HCT116 (cell line): ENCODE measurements around the gene NDUFV3. TPM values are rescaled to one million over a fixed set of nuclear protein-coding genes. Genes with fewer than 3 reads are reported as not detected.

Experiments used
- ATAC-seq: fragments of 200-7000 bp; cut with Tn5 transposase; 2 replicates; pipeline ENCODE4 v1.9.1; 2020; ENCODE audit warnings: mild to moderate bottlenecking, moderate library complexity
- BruUV-seq: library from RNA; stranded (reverse); fragments of 400-500 nt; replicated peaks from 2 replicates; lab custom pipeline; 2021; lab: Mats Ljungman, UMichigan
- CTCF ChIA-PET: fragments of 300-600 bp; sonication (Branson Sonifier 250); formaldehyde crosslinking; loops from one replicate; lab custom pipeline; 2021; ENCODE audit warnings: antibody characterized with exemption; lab: Charles Lee
- POLR2A ChIA-PET: fragments of 300-600, 350-600 bp; sonication (Branson Sonifier 250); formaldehyde crosslinking; loops from one replicate; lab custom pipeline; 2021; ENCODE audit warnings: antibody characterized with exemption; lab: Charles Lee
- RAD21 ChIA-PET, 2 experiments: fragments of 300-600 bp; sonication (Branson Sonifier 250); formaldehyde crosslinking; loops; one replicate each; lab custom pipeline; 2023; ENCODE audit warnings: low total read pairs in 2 of 2; ENCODE audit not compliant: uncharacterized antibody in 2 of 2, unreplicated experiment in 2 of 2, low non-redundant PET in 1 of 2; lab: Charles Lee
- DNase-seq: peaks from one replicate; pipeline ENCODE4 v3.0.0-alpha.2; 2010; ENCODE audit warnings: low read depth, low spot score
- H2AFZ ChIP-seq: fragments of 200-600 bp; shearing (Covaris generic), sonication (generic); 2 replicates; pipeline ENCODE4 v1.6.1; 2017; ENCODE audit warnings: low read depth, mixed run types, mixed read lengths, antibody characterized with exemption, low read length; ENCODE audit not compliant: poor library complexity, severe bottlenecking
- H3K27ac ChIP-seq: 2 replicates; pipeline ENCODE4 v1.5.1; 2012; ENCODE audit warnings: low read depth, low read length
- H3K27me3 ChIP-seq: fragments of 200-600 bp; sonication (generic); 2 replicates; pipeline ENCODE4 v1.6.1; 2016; ENCODE audit warnings: mixed run types, low read length, mixed read lengths; ENCODE audit not compliant: insufficient read depth
- H3K36me3 ChIP-seq, 2 experiments: fragments of 200-500 bp in 1 of 2; fragments of 200-600 bp in 1 of 2; sonication (Bioruptor generic) in 1 of 2; sonication (generic) in 1 of 2; 2 replicates each; pipeline versions ENCODE4 v1.5.1 to v1.6.1; 2014 to 2016; ENCODE audit warnings: low read length in 2 of 2, inconsistent platforms in 1 of 2, mixed read lengths in 1 of 2, mixed run types in 1 of 2; ENCODE audit not compliant: insufficient read depth in 2 of 2, control insufficient read depth in 1 of 2
- H3K4me1 ChIP-seq, 2 experiments: fragments of 200-600 bp in 1 of 2; sonication (generic) in 1 of 2; 2 replicates each; pipeline versions ENCODE4 v1.5.1 to v1.6.1; 2012 to 2017; ENCODE audit warnings: low read length in 2 of 2, inconsistent platforms in 1 of 2, mild to moderate bottlenecking in 1 of 2, mixed read lengths in 1 of 2, mixed run types in 1 of 2, moderate library complexity in 1 of 2; ENCODE audit not compliant: insufficient read depth in 2 of 2, control insufficient read depth in 1 of 2
- H3K4me2 ChIP-seq: fragments of 200-600 bp; sonication (generic); 2 replicates; pipeline ENCODE4 v1.6.1; 2017; ENCODE audit warnings: mixed run types, low read length, mixed read lengths
- H3K4me3 ChIP-seq, 2 experiments: fragments of 200-600 bp in 1 of 2; sonication (generic) in 1 of 2; replicated peaks in 1 of 2; 2 replicates each; pipeline ENCODE4 v1.5.1; 2011 to 2016; ENCODE audit warnings: low read length in 2 of 2, control low read depth in 1 of 2, low read depth in 1 of 2, mild to moderate bottlenecking in 1 of 2, mixed read lengths in 1 of 2, mixed run types in 1 of 2
- H3K79me2 ChIP-seq: fragments of 200-600 bp; sonication (generic); 2 replicates; pipeline ENCODE4 v1.6.1; 2017; ENCODE audit warnings: mild to moderate bottlenecking, mixed run types, low read length, moderate library complexity, mixed read lengths; ENCODE audit not compliant: insufficient read depth
- H3K9ac ChIP-seq: fragments of 200-600 bp; sonication (generic); 2 replicates; pipeline ENCODE4 v1.6.1; 2016; ENCODE audit warnings: low read length, mixed read lengths
- H3K9me2 ChIP-seq: fragments of 200-600 bp; sonication (generic), shearing (Covaris generic); 2 replicates; pipeline ENCODE4 v1.6.1; 2017; ENCODE audit warnings: mixed run types, mild to moderate bottlenecking, moderate library complexity; ENCODE audit not compliant: insufficient read depth
- H3K9me3 ChIP-seq, 2 experiments: fragments of 200-500 bp in 1 of 2; fragments of 200-600 bp in 1 of 2; sonication (Bioruptor generic) in 1 of 2; sonication (generic) in 1 of 2; 2 replicates each; pipeline ENCODE4 v1.6.1; 2014 to 2017; ENCODE audit warnings: low read length in 2 of 2, mixed read lengths in 2 of 2, inconsistent platforms in 1 of 2, low read depth in 1 of 2, mild to moderate bottlenecking in 1 of 2, mixed run types in 1 of 2, moderate library complexity in 1 of 2; ENCODE audit not compliant: control insufficient read depth in 1 of 2, insufficient read depth in 1 of 2
- H4K20me1 ChIP-seq: fragments of 200-600 bp; sonication (generic), shearing (Covaris generic); 2 replicates; pipeline ENCODE4 v1.6.1; 2017; ENCODE audit warnings: mixed run types, mild to moderate bottlenecking, moderate library complexity; ENCODE audit not compliant: insufficient read depth
- CBX3 ChIP-seq: IDR thresholded peaks from 2 replicates; pipeline ENCODE4 v1.6.1; 2012; ENCODE audit warnings: low read depth
- EGR1 ChIP-seq: IDR thresholded peaks from 2 replicates; pipeline ENCODE4 v1.6.1; 2012; ENCODE audit warnings: low read depth
- FOSL1 ChIP-seq: IDR thresholded peaks from 2 replicates; pipeline ENCODE4 v1.6.1; 2012; ENCODE audit warnings: low read depth
- RAD21 ChIP-seq: IDR thresholded peaks from 2 replicates; pipeline ENCODE4 v1.6.1; 2012; ENCODE audit warnings: low read depth, mild to moderate bottlenecking
- SP1 ChIP-seq: IDR thresholded peaks from 2 replicates; pipeline ENCODE4 v1.6.1; 2012; ENCODE audit warnings: low read depth
- TCF7L2 ChIP-seq: IDR thresholded peaks from 2 replicates; pipeline ENCODE4 v1.7.0; 2011; ENCODE audit warnings: borderline replicate concordance, inconsistent platforms; ENCODE audit not compliant: insufficient read depth, insufficient read length; ENCODE audit errors: extremely low read depth
- ZFX ChIP-seq: fragments of 450-650 bp; IDR thresholded peaks from 2 replicates; pipeline ENCODE4 v1.6.1; 2017
- ZNF274 ChIP-seq: fragments of 200-500 bp; sonication (Bioruptor generic); IDR thresholded peaks from 2 replicates; pipeline ENCODE4 v1.6.1; 2014; ENCODE audit warnings: mild to moderate bottlenecking, low read depth, low read length, inconsistent platforms
- intact Hi-C: fragments of 100-400 bp; cut with micrococcal nuclease; formaldehyde crosslinking; loops from 2 replicates; pipeline ENCODE4 v1.10.0; 2022
- total RNA-seq: library from RNA; stranded (reverse); gene quantifications from one replicate; pipeline ENCODE4 v1.2.1, GENCODE V29; 2021; ENCODE audit not compliant: unreplicated experiment
- TF ChIP-seq, protein P1 (sequence below): IDR thresholded peaks from 2 replicates; pipeline ENCODE4 v1.6.1; 2011; ENCODE audit warnings: mild to moderate bottlenecking, low read length, moderate library complexity; ENCODE audit not compliant: insufficient replicate concordance; ENCODE audit errors: extremely low read depth
- TF ChIP-seq, protein P2 (sequence below): IDR thresholded peaks from 2 replicates; pipeline ENCODE4 v1.6.1; 2012
- TF ChIP-seq, protein P3 (sequence below), 3 experiments: fragments of 200-600 bp in 1 of 3; sonication (generic) in 1 of 3; IDR thresholded peaks in 2 of 3; conservative IDR thresholded peaks in 1 of 3; 2 replicates each; pipeline ENCODE4 v1.5.1; 2012 to 2017; ENCODE audit warnings: low read depth in 2 of 3, low read length in 2 of 3, antibody characterized with exemption in 1 of 3, borderline replicate concordance in 1 of 3, control low read depth in 1 of 3, mild to moderate bottlenecking in 1 of 3, mixed read lengths in 1 of 3, mixed run types in 1 of 3, moderate library complexity in 1 of 3; ENCODE audit not compliant: insufficient read depth in 1 of 3
- TF ChIP-seq, protein P4 (sequence below): IDR thresholded peaks from 2 replicates; pipeline ENCODE4 v1.6.1; 2012

NDUFV3 gene
- total RNA-seq, 1 experiment from 2014 or later, result 35.2 TPM

DNA sequence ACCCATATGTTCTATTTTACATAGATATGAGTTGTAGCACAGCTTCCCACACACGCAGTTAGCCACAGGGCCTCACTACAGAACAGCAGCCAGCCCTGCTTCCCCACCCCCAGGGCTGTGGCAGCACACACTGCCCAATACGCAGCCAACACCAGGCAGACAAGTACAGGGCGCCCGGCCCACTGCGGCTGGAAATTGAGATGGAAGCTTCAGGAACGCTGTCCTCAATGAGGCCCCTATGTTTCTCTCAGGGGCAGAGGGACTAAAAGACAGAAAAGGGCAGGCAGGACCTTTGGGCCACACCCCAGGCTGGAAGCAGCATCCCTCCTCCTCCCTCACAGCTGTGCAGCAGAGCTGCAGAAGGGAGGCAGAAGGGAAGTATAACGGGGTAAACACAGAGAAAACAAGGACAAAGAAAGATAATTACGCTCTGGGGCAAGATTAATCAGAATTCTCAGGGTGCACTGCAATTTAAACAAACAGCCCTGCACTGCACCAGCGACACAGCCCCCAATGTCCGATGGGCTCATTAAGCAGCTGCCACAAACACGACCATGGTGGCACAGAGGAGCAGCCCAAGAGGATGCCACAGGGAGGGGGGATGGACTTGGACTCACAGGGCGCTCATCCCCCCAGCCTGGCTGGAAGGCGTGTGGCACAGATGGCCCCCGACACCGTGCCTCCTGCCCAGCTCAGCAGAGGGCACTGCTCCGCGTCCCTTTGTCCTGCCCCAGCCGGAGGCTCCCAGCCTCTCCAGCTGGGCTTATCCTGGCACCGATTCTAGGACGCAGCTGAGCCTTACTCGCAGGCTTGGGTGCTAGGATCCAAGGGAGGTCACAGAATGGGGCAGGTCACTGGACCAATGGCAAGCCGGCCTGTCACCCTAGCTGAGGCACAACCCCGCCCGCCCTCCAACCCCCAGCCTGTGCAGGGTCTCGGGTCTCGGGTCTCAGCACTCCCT, 28.0 kb upstream of the NDUFV3 start (continued):
- TF ChIP-seq TCF7L2, result no peak
- no peak for TF ChIP-seq ZFX
- TF ChIP-seq, all 23 proteins: peak for 0

DNA sequence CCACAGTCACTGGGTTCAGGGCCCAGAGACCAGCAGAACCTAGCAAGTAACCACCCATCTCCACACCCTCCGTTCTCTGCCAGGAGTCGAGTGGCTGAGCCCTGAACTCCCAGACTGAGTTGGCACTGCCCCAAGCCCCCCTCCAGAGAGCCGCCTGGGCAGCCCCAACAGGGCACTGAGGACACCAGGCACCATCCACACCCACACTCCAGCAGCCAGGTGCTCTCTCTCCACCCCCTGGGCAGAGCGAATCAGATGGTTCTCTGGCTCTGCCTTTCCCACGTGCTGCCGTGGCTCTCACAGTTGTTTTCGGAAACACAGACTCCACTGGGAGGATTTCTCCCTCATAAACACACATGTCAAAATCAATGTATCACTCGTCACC, 27.3 kb upstream of the NDUFV3 start:
- Histone ChIP-seq H3K9me3 (no peaks in the 10 kb centered on the region), H3K9me2 (no peaks in the 10 kb centered on the region), H3K79me2 (peaks cover 99% of the 10 kb centered on the region), H3K27ac (no peak overlapping the region), H4K20me1 (no peaks in the 10 kb centered on the region; the same call in 1 of the 2 replicates), H3K27me3 (no peaks in the 10 kb centered on the region), H3K4me3 (no peak overlapping the region), H3K4me2 (no peak overlapping the region), H3K9ac (no peak overlapping the region), H3K36me3 (peaks cover 25 to 79% of the 10 kb centered on the region in 2 experiments; a peak in 3 of 4 replicates), H3K4me1 (no peaks in the 10 kb centered on the region), H2AFZ (no peak overlapping the region)
- BruUV-seq, result no TSS peak
- TF ChIP-seq RAD21 (no peak), SP1 (no peak), CBX3 (no peak), FOSL1 (no peak), EGR1 (no peak), ZNF274 (no peak), TCF7L2 (no peak)
- TF ChIP-seq, protein P1, sequence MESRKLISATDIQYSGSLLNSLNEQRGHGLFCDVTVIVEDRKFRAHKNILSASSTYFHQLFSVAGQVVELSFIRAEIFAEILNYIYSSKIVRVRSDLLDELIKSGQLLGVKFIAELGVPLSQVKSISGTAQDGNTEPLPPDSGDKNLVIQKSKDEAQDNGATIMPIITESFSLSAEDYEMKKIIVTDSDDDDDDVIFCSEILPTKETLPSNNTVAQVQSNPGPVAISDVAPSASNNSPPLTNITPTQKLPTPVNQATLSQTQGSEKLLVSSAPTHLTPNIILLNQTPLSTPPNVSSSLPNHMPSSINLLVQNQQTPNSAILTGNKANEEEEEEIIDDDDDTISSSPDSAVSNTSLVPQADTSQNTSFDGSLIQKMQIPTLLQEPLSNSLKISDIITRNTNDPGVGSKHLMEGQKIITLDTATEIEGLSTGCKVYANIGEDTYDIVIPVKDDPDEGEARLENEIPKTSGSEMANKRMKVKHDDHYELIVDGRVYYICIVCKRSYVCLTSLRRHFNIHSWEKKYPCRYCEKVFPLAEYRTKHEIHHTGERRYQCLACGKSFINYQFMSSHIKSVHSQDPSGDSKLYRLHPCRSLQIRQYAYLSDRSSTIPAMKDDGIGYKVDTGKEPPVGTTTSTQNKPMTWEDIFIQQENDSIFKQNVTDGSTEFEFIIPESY, result no peak
- TF ChIP-seq, protein P2, sequence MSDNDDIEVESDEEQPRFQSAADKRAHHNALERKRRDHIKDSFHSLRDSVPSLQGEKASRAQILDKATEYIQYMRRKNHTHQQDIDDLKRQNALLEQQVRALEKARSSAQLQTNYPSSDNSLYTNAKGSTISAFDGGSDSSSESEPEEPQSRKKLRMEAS, result no peak
- TF ChIP-seq, protein P3, sequence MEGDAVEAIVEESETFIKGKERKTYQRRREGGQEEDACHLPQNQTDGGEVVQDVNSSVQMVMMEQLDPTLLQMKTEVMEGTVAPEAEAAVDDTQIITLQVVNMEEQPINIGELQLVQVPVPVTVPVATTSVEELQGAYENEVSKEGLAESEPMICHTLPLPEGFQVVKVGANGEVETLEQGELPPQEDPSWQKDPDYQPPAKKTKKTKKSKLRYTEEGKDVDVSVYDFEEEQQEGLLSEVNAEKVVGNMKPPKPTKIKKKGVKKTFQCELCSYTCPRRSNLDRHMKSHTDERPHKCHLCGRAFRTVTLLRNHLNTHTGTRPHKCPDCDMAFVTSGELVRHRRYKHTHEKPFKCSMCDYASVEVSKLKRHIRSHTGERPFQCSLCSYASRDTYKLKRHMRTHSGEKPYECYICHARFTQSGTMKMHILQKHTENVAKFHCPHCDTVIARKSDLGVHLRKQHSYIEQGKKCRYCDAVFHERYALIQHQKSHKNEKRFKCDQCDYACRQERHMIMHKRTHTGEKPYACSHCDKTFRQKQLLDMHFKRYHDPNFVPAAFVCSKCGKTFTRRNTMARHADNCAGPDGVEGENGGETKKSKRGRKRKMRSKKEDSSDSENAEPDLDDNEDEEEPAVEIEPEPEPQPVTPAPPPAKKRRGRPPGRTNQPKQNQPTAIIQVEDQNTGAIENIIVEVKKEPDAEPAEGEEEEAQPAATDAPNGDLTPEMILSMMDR (IDR thresholded peaks at IDR 0.05 in 2 of 3, conservative IDR thresholded peaks at IDR 0.05 in 1 of 3; ENCODE audit: borderline replicate concordance in 1 of 3, insufficient read depth in 1 of 3, low read depth in 2 of 3, low read length in 2 of 3), result no peak
- TF ChIP-seq, protein P4, sequence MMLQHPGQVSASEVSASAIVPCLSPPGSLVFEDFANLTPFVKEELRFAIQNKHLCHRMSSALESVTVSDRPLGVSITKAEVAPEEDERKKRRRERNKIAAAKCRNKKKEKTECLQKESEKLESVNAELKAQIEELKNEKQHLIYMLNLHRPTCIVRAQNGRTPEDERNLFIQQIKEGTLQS, result no peak
- RAD21 ChIA-PET, result no interaction called here
- no peak for DNase-seq
- POLR2A ChIA-PET, result no interaction called here
- CTCF ChIA-PET, result no interaction called here
- intact Hi-C loops, result loop anchor here (10.0 kb wide), 1 partner anchor 981 kb away; no protein-coding TSS in a partner anchor
- ATAC-seq, result no peak
